Measurements from ENCODE around the gene ARHGEF7. TPM values are rescaled to one million over a fixed set of nuclear protein-coding genes. Genes with fewer than 3 reads are reported as not detected.

The ARHGEF7 gene
- total RNA-seq, 2 experiments from 2014 or later: 39.5 to 51.3 TPM

GRCh38 chr13:111289251-111289650 is 174.1 kb downstream of the ARHGEF7 start:
- intact Hi-C loops (cut with micrococcal nuclease; ENCODE audit: unreplicated experiment): no loop called here
- no peaks in the 10 kb centered on the region for H3K9me3 ChIP-seq (ENCODE audit: low read length)
- H3K27ac ChIP-seq (ENCODE audit: low read depth, low read length, poor library complexity, severe bottlenecking): no peak overlapping the region
- no TSS peak for BruUV-seq (replicated peaks)
- ChIA-PET POLR2A (no interaction called here), CTCF (ENCODE audit: unreplicated experiment) (no interaction called here)
- H3K9me2 ChIP-seq (ENCODE audit: insufficient read depth, low read length): no peaks in the 10 kb centered on the region
- H4K20me1 ChIP-seq (ENCODE audit: insufficient read depth, low read length): no peaks in the 10 kb centered on the region
- H3K4me3 ChIP-seq (ENCODE audit: low read depth, low read length, poor library complexity, severe bottlenecking): no peak overlapping the region
- TF ChIP-seq, protein P1, sequence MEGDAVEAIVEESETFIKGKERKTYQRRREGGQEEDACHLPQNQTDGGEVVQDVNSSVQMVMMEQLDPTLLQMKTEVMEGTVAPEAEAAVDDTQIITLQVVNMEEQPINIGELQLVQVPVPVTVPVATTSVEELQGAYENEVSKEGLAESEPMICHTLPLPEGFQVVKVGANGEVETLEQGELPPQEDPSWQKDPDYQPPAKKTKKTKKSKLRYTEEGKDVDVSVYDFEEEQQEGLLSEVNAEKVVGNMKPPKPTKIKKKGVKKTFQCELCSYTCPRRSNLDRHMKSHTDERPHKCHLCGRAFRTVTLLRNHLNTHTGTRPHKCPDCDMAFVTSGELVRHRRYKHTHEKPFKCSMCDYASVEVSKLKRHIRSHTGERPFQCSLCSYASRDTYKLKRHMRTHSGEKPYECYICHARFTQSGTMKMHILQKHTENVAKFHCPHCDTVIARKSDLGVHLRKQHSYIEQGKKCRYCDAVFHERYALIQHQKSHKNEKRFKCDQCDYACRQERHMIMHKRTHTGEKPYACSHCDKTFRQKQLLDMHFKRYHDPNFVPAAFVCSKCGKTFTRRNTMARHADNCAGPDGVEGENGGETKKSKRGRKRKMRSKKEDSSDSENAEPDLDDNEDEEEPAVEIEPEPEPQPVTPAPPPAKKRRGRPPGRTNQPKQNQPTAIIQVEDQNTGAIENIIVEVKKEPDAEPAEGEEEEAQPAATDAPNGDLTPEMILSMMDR (conservative IDR thresholded peaks at IDR 0.05; ENCODE audit: low read length): no peak
- no peak for TF ChIP-seq EZH2phosphoT487 (IDR thresholded peaks at IDR 0.05; ENCODE audit: borderline replicate concordance, low read depth, low read length)
- no peaks in the 10 kb centered on the region for H3K79me2 ChIP-seq (ENCODE audit: insufficient read depth, low read depth, low read length)
- H2AFZ ChIP-seq (ENCODE audit: low read length): no peak overlapping the region
- peaks cover 65% of the 10 kb centered on the region for H3K36me3 ChIP-seq (ENCODE audit: insufficient read depth, low read length)
- H3K4me2 ChIP-seq (ENCODE audit: low read length): no peak overlapping the region
- H3K4me1 ChIP-seq (ENCODE audit: insufficient read depth, low read length, poor library complexity, severe bottlenecking): no peaks in the 10 kb centered on the region
- no peak for DNase-seq (ENCODE audit: low spot score)

- H3K27ac ChIP-seq (ENCODE audit: low read depth, low read length, poor library complexity, severe bottlenecking): no peak overlapping the region
- H3K9me3 ChIP-seq (ENCODE audit: low read length): no peaks in the 10 kb centered on the region
- H3K9me2 ChIP-seq (ENCODE audit: insufficient read depth, low read length): no peaks in the 10 kb centered on the region
- BruUV-seq (replicated peaks): no TSS peak
- ChIA-PET POLR2A (no interaction called here), CTCF (ENCODE audit: unreplicated experiment) (no interaction called here)
- H4K20me1 ChIP-seq (ENCODE audit: insufficient read depth, low read length): no peaks in the 10 kb centered on the region
- no peak for TF ChIP-seq EZH2phosphoT487 (IDR thresholded peaks at IDR 0.05; ENCODE audit: borderline replicate concordance, low read depth, low read length)
- TF ChIP-seq, protein P1 (conservative IDR thresholded peaks at IDR 0.05; ENCODE audit: low read length): no peak
- no peak overlapping the region for H2AFZ ChIP-seq (ENCODE audit: low read length)
- no peaks in the 10 kb centered on the region for H3K4me1 ChIP-seq (ENCODE audit: insufficient read depth, low read length, poor library complexity, severe bottlenecking)
- no peak overlapping the region for H3K4me2 ChIP-seq (ENCODE audit: low read length)
- no peak for DNase-seq (ENCODE audit: low spot score)
- H3K79me2 ChIP-seq (ENCODE audit: insufficient read depth, low read depth, low read length): no peaks in the 10 kb centered on the region
- no peak overlapping the region for H3K4me3 ChIP-seq (ENCODE audit: low read depth, low read length, poor library complexity, severe bottlenecking)
- H3K36me3 ChIP-seq (ENCODE audit: insufficient read depth, low read length): peaks cover 59% of the 10 kb centered on the region
- intact Hi-C loops (cut with micrococcal nuclease; ENCODE audit: unreplicated experiment): no loop called here
These were observed 176.8 kb downstream of the ARHGEF7 start for GRCh38 chr13:111291908-111292307.

- TF ChIP-seq, protein P1 (conservative IDR thresholded peaks at IDR 0.05; ENCODE audit: low read length): no peak
- no peak for TF ChIP-seq EZH2phosphoT487 (IDR thresholded peaks at IDR 0.05; ENCODE audit: borderline replicate concordance, low read depth, low read length)
- H3K79me2 ChIP-seq (ENCODE audit: insufficient read depth, low read depth, low read length): no peaks in the 10 kb centered on the region
- no peak overlapping the region for H3K4me3 ChIP-seq (ENCODE audit: low read depth, low read length, poor library complexity, severe bottlenecking)
- CTCF ChIA-PET (ENCODE audit: unreplicated experiment): no interaction called here
- intact Hi-C loops (cut with micrococcal nuclease; ENCODE audit: unreplicated experiment): no loop called here
- no peak for DNase-seq (ENCODE audit: low spot score)
- no peaks in the 10 kb centered on the region for H3K9me3 ChIP-seq (ENCODE audit: low read length)
- H4K20me1 ChIP-seq (ENCODE audit: insufficient read depth, low read length): no peaks in the 10 kb centered on the region
- H3K4me1 ChIP-seq (ENCODE audit: insufficient read depth, low read length, poor library complexity, severe bottlenecking): no peaks in the 10 kb centered on the region
- POLR2A ChIA-PET: no interaction called here
- no TSS peak for BruUV-seq (replicated peaks)
- H2AFZ ChIP-seq (ENCODE audit: low read length): no peak overlapping the region
- H3K36me3 ChIP-seq (ENCODE audit: insufficient read depth, low read length): peaks cover 57% of the 10 kb centered on the region
- H3K9me2 ChIP-seq (ENCODE audit: insufficient read depth, low read length): no peaks in the 10 kb centered on the region
- H3K4me2 ChIP-seq (ENCODE audit: low read length): no peak overlapping the region
- H3K27ac ChIP-seq (ENCODE audit: low read depth, low read length, poor library complexity, severe bottlenecking): no peak overlapping the region
These were observed 177.8 kb downstream of the ARHGEF7 start for GRCh38 chr13:111292710-111293485.
